DND-41 (cell line): Measurements from ENCODE around the gene TMEM135.

Source experiments
- EZH2 ChIP-seq: IDR thresholded peaks from 3 replicates; pipeline ENCODE4 v1.6.1; 2012; ENCODE audit warnings: borderline replicate concordance, low read depth, mild to moderate bottlenecking, moderate library complexity, low read length, inconsistent platforms; ENCODE audit not compliant: severe bottlenecking
- TF ChIP-seq, protein P1 (sequence below): IDR thresholded peaks from 2 replicates; pipeline ENCODE4 v1.5.1; 2012; ENCODE audit warnings: borderline replicate concordance, low read length, moderate library complexity, mild to moderate bottlenecking; ENCODE audit not compliant: poor library complexity, severe bottlenecking; ENCODE audit errors: extremely low read depth

GRCh38 chr11:87057749-87058148, 20.0 kb downstream of the TMEM135 start:
- TF ChIP-seq EZH2, result no peak
- TF ChIP-seq, protein P1, sequence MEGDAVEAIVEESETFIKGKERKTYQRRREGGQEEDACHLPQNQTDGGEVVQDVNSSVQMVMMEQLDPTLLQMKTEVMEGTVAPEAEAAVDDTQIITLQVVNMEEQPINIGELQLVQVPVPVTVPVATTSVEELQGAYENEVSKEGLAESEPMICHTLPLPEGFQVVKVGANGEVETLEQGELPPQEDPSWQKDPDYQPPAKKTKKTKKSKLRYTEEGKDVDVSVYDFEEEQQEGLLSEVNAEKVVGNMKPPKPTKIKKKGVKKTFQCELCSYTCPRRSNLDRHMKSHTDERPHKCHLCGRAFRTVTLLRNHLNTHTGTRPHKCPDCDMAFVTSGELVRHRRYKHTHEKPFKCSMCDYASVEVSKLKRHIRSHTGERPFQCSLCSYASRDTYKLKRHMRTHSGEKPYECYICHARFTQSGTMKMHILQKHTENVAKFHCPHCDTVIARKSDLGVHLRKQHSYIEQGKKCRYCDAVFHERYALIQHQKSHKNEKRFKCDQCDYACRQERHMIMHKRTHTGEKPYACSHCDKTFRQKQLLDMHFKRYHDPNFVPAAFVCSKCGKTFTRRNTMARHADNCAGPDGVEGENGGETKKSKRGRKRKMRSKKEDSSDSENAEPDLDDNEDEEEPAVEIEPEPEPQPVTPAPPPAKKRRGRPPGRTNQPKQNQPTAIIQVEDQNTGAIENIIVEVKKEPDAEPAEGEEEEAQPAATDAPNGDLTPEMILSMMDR, result no peak
